B cell (primary cell): ENCODE results near the gene ELFN1.

Experiments
- EZH2 ChIP-seq: IDR thresholded peaks from 2 replicates; pipeline ENCODE4 v1.6.1; 2012; ENCODE audit warnings: borderline replicate concordance, low read depth, mild to moderate bottlenecking, moderate library complexity, low read length; ENCODE audit not compliant: insufficient read depth, poor library complexity, severe bottlenecking
- TF ChIP-seq, protein P1 (sequence below): fragments of 200-600 bp; IDR thresholded peaks from one replicate; pipeline ENCODE4 v1.8.0; 2022; ENCODE audit warnings: antibody characterized with exemption, mild to moderate bottlenecking

DNA sequence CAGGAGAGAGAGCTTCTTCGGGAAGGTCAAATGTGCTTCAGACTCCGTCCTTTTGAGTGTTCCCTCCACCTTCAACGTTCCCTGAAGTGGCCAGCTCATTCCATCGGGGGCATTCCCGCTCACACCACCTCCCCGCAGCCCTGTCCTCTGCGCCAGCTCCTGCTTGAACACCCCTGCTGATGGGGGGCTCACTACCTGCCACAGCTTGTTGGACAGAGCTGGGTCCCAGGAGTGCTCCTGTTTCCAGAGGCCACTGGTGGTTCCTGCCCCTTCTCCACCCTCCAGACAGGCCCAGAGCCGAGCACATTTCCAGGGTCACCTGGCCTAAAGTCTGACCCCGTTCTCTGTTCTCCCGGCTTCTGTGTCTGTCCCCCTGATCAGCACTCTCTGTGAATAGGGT, 67.4 kb downstream of the ELFN1 start:
- TF ChIP-seq, protein P1, sequence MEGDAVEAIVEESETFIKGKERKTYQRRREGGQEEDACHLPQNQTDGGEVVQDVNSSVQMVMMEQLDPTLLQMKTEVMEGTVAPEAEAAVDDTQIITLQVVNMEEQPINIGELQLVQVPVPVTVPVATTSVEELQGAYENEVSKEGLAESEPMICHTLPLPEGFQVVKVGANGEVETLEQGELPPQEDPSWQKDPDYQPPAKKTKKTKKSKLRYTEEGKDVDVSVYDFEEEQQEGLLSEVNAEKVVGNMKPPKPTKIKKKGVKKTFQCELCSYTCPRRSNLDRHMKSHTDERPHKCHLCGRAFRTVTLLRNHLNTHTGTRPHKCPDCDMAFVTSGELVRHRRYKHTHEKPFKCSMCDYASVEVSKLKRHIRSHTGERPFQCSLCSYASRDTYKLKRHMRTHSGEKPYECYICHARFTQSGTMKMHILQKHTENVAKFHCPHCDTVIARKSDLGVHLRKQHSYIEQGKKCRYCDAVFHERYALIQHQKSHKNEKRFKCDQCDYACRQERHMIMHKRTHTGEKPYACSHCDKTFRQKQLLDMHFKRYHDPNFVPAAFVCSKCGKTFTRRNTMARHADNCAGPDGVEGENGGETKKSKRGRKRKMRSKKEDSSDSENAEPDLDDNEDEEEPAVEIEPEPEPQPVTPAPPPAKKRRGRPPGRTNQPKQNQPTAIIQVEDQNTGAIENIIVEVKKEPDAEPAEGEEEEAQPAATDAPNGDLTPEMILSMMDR, result no peak
- TF ChIP-seq EZH2, result no peak
